CD4-positive, alpha-beta T cell treated with Interleukin-6 for 4 hours (primary cell): ENCODE results near the gene UBQLN3.

ENCODE experiments used
- DNase-seq: peaks from one replicate; pipeline ENCODE4 v3.0.0-alpha.2; 2020; ENCODE audit warnings: mixed read lengths

The UBQLN3 gene

DNA sequence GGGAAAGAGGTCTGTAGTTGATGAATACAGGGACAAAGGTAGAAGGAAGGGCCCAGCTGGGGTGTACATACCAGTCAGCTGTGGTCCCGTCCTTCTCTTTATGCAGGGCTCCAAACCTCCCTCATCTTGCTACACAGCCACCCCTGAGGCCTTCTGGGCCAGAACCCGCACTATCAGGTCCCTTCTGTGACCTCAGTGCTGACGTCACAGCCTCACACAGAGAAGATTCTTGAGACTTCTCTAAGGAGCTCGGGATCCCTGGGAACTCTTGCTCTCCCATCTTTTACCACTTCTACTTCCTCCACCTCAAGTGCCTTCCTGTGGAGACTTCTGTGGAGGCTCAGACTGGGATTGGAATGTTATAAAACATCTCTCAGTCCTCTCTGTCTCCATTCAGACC is at the start of gene UBQLN3:
UBQLN3 (minus strand) TSS at position 155 of the 400 bp plus-strand sequence. CDS start 399 bp downstream, outside the sequence.
- DNase-seq = no peak

DNA sequence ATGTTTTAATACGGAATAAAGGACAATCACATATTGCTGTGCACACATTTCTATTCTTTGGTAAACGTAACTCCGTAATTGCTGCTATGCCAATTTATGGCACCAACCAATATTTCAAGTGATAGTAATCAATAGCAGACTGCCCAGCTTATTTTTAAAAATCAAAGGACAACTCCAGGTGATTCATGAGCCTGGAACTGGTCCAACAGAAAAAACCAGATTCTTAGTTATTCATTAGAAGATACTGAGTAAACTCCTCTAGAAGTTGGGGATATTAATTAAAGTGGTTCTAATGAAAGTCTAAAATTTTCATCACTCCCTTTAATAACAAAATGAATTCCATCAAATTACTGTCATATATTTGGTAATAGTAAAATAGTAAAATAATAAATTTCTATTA is 48.0 kb upstream of the UBQLN3 start:
- DNase-seq = no peak

- no peak for DNase-seq
Measured at GRCh38 chr11:5556596-5557188, 46.9 kb upstream of the UBQLN3 start.

DNA sequence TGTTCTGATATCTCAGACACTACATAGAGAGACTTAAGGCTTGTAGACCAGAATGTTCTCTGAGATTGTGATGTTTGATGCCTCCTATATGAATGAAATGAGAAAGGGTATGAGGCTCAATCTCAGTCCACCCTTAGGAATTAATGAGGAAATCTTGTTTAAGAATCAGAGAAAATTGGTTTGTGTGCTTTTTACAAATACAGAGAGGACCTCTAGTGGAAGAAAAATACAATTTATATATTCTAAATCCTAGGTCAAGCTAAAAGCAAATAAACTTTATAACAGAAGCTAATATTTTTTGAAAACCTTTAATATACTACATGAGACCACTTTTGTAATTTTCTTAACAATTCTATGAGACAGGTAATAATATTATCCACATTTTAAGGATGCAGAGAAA is 43.6 kb upstream of the UBQLN3 start:
- DNase-seq = no peak

GRCh38 chr11:5550440-5551095 is 40.8 kb upstream of the UBQLN3 start:
- no peak for DNase-seq

DNA sequence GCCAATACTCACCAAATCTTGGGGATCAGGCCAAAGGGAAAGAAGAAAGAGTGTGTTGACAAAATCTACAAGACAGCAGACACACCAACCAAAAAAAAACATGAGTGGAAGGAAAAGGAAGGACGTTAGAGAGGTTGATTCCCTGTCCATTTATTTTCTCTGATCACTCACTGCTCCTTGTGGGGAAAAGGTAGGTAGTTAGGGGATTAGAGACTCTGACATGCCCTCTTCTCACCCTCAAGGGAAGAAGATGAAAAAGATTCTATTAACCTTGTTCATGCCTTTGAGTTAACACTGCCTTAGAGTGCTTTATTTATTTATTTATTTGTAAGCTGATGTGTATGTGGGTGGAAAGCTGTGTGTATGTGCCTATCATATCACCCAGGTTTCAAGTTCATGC is 38.7 kb upstream of the UBQLN3 start, which contains the start of gene OR52H1:
OR52H1 (minus strand) TSS at position 101 of the 400 bp plus-strand sequence. CDS start 3,035 bp downstream, outside the sequence.
- DNase-seq = no peak

GRCh38 chr11:5547982-5548381 is 38.2 kb upstream of the UBQLN3 start:
- no peak for DNase-seq

DNA sequence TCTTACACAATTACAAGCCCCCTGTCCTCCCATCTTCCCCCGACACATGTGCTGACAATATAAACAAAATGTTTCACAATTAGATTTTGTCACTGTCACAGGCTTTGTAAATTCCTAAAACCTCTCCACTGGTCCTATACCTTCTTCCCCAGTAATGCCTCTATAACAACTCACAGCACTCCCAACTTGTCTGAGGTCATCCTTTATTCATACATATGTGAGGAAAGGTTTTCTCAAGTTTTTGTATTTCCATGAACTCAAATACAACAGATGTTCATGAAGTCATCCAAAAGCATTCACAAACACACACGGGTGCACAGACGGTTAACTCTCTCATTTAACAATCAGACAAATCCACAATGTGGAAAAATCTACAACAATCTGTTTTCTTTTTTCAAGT is 36.7 kb upstream of the UBQLN3 start:
- no peak for DNase-seq

DNA sequence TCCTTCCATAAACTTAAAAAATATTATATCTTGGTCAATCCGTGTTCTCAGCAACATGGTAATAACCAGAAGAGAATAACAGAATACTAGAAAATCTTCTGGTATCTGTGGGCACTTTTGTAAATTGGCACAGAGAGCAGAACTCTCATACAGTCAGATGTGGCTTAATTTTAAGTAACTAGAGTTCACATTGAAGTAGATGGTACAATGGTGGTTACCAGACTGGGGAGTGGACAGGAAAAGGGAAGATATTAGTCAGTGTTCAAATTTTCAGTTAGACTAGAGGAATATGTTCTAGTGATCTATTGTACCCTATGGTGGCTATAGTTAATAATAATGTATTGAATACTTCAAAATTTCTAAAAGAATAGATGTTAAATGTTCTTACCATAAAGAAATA is 31.7 kb upstream of the UBQLN3 start:
- no peak for DNase-seq

- no peak for DNase-seq
Measured at GRCh38 chr11:5536482-5536881, 26.7 kb upstream of the UBQLN3 start.

- DNase-seq = no peak
Measured at GRCh38 chr11:5534046-5534445, 24.3 kb upstream of the UBQLN3 start.

DNA sequence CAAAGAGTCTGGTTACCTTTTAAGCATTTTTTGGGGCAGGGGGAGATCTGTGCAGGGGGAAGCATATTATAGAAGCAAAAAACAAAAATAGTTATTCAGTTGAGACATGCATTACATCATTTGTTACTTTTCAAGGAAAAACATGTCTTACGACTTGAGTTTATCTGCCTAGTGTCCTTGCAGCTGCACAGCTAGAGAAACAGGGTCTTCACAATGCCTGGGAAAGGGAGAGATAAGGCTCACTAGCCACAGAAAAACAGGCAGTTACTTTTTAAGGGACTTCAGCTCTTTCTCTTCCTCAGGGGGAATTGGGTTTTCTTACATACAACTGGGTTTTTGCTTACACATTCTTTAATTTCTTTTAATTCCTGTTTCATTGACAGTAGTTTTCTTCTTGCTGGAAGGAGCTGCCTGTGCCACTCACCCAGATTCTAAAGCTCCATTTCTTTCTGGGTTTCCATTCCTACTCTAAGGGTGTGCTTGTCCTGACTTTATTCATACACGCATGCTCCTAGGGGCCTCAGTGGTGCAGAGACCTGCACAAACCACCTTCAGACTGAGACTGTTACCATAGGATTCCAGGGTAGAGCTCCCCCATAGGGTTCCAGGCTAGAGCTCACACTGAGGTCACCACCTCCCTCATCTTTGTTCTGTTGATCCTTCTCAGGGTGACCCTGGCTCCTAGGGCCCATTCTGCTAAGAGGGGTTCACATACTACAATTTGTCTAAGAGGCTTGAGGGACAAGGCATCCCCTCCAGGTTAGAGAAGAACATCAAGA is 21.5 kb upstream of the UBQLN3 start:
- DNase-seq = no peak

DNA sequence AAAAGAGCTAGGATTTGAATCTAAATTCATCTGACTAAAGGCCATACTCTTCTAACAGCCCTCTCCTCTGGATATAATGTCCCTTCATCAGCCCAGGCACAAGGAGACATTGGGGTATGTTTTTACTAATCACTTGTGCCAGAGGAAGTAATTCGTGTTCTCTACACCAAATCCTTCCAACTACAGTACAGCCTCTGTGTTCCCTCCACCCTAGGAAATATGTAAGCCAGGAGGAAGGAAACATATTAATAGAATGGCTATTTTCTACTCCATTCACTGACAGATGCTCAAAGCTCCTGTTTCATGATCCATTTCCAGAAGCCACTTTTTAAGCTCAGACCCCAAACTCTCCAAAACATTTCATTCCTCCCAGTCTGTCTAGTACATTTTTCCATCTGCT is 18.7 kb upstream of the UBQLN3 start:
- no peak for DNase-seq

DNA sequence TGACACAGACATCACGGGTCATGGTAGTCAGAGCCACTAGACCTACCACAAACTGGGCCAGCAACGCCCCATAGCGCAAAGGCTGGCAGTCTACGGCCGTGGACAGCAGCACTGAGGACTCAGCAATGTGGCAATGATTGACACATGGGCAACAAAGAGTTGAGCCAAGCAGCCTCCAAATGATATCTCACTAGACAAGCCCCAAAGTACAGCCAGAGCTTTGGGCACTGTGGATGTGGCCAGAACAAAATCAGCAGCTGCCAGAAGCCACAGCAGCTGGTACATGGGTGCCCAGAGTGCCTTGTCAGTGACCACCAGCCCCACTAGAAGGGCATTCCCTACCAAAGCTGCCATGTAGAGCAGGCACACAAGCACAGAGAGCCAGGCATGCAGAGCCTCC is 18.0 kb upstream of the UBQLN3 start:
- no peak for DNase-seq

GRCh38 chr11:5524756-5525155 is 15.0 kb upstream of the UBQLN3 start:
- no peak for DNase-seq

GRCh38 chr11:5522308-5522707 is 12.6 kb upstream of the UBQLN3 start:
- no peak for DNase-seq

GRCh38 chr11:5521540-5521939 is 11.8 kb upstream of the UBQLN3 start:
- DNase-seq = no peak

DNA sequence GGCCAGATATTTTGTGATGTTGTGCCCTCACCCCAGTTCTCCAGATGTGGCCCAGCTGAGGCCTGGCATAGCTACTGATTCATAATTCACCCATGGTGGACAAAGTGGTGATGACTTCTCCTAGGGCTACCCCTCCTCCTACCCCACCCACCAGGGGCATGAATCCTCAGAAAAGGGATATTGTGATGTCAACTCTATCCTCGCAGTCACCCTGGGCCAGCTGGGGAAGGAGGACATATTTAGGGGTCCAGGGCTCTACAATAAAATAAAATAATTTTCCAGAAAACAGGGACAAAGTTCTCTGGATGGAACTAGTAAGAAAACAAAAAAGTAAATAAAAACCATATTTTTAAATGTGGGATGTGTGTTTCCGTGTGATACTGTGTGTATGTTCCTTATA is 6.8 kb upstream of the UBQLN3 start, which contains the start of gene UBQLNL:
UBQLNL (minus strand) TSS at position 101 of the 400 bp plus-strand sequence. CDS start 258 bp downstream, outside the sequence.
- no peak for DNase-seq

DNA sequence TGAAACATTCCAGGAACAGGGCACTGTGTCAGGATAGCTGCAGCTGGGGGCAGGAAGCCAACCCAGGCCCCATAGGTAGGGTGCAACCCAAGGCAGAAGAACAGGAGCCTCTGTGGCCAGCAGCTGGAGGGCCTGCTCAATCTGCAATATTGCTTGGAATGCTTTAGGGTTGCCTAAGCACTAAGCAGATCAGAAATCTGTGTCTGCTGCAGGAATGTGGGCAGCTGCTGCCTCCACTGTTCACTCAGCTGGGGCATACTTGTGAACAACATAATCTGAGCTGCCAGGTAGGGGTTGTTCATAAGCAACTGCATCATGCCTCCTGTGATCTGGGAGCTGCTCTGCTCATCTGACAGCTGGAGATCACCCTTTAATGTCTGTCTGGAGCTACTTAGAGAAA is 5.1 kb upstream of the UBQLN3 start:
- no peak for DNase-seq

DNA sequence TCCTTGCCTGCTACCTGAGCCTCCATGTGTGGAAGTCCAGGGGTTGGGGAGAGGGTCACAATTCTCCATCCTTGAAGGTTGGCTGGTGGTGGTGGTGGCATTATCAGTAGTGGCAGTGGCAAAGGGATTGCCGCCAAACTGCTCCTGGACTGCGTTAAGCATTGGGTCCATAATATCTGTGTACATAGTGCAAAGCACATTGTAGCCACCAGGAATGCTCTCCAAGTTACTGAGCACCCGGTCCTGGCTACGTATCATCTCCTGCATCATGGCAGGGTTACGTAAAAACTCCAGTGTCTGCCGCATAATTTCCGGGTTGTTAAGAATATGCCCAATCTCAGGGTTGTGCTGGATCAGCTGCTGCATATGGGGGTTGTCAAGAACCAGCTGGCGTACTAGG is 1.2 kb downstream of the UBQLN3 start:
- DNase-seq = no peak

DNA sequence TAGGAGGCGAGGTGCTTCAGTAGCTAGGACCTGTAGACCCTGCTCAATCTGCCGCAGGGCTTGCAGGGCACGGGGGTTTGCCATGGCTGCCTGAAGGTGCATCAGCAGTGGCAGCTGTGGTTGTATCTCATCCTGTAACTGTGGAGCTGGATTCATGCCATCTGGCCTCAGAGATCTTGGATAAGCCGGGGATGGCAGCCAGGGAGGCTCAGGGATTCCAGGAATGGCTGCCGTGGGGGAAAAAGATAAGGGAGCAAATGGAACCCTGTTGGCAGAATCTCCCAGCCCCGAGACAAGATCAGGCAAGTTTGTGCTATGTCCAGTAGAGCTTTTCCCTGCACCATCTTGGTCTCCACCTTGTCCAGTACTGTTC is 1.8 kb downstream of the UBQLN3 start:
- DNase-seq = no peak

DNA sequence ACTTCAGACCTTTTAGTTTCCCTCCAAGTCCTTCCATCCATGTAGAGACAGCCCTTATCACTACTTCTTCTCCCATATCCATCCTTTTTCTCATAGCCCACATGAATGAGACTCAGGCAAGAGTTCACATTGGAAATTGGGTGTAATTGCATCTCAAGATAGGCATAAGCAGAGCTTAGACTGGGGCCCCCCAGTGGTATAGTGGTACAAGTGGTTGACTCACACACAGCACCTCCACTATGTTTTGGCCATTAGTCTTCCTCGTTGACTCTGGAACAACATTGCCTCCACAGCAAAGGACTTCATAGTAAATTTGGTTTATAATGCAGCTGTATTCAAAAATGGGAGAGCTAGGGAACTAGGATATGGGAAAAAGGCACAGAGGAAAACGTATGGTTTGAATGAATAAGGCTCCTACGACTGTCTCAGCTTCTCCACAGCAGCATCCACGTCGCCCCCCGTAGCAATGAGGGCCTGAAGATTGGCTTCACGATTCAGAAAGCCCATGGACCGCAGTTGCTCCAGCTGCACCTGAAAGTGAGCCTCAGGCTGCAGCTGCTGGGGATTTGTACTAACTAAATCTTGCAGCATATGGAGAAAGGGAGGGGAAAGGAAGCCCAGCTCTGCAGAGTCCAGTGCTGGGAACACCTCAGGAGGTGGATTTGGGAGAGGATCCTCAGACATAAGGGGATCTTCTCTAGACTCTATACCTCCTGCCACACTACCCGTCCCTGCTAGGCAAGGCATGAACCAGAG is 2.4 kb downstream of the UBQLN3 start:
- DNase-seq = no peak

- no peak for DNase-seq
Measured at GRCh38 chr11:5505363-5506048, 4.3 kb downstream of the UBQLN3 start.
